ENCODE results near the gene STK32B. TPM values are rescaled to one million over a fixed set of nuclear protein-coding genes. Genes with fewer than 3 reads are reported as not detected.

The STK32B gene
- total and polyA plus RNA-seq, 2 donors (not counting 3 experiments of a cell fraction or from before 2014, with no cell fraction given): 5.6 to 7.8 TPM

DNA sequence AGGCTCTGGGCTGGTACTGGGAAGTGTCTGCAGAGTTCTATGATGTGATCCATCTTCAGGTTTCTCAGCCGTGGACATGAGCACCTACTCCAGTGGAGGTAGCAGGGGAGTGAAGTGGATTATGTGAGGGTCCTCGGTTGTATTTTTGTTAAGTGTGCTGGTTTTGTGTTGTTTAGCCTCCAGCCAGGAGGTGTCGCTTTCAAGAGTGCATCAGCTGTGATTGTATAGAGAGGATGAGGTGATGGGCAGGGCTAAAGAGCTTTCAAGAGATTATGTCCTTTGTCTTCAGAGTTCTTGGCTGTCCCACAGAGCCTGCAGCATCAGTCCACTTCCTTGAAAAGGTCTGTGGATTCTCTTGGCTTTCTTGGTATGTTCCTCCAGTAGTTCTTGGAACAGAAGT is 256.6 kb downstream of the STK32B start:
- DNase-seq (ENCODE audit: low read depth, low spot score): no peak
- H2AFZ ChIP-seq (ENCODE audit: low read depth, low read length): no peak overlapping the region
- dilution Hi-C loops (cut with MboI; ENCODE audit: extremely low pct_ligation_motif_present, low sequenced_read_pairs): no loop called here
- no peaks in the 10 kb centered on the region for H3K9me1 ChIP-seq (replicated peaks; ENCODE audit: control insufficient read depth, extremely low read depth, insufficient read depth, low read length)
- no peak overlapping the region for H3K9ac ChIP-seq (replicated peaks; ENCODE audit: extremely low read depth, insufficient read depth, low read length)
- H3K27me3 ChIP-seq (ENCODE audit: control insufficient read depth in 2 of 2, insufficient read depth in 2 of 2, low read length in 2 of 2): no peaks in the 10 kb centered on the region
- H4K20me1 ChIP-seq (replicated peaks; ENCODE audit: control insufficient read depth, extremely low read depth, insufficient read depth, low read length): no peaks in the 10 kb centered on the region
- H3K4me2 ChIP-seq (ENCODE audit: insufficient read depth, low read length): no peak overlapping the region
- H3K27ac ChIP-seq (ENCODE audit: insufficient read depth, low read depth, low read length): no peak overlapping the region
- peaks cover 5% of the 10 kb centered on the region for H3K9me3 ChIP-seq (replicated peaks; ENCODE audit: control insufficient read depth, insufficient read depth, low read length)
- H3K36me3 ChIP-seq (ENCODE audit: control insufficient read depth in 2 of 2, extremely low read depth in 1 of 2, insufficient read depth in 2 of 2, low read length in 2 of 2): no peaks in the 10 kb centered on the region
- no peaks in the 10 kb centered on the region for H3K4me1 ChIP-seq (ENCODE audit: control insufficient read depth, extremely low read depth, insufficient read depth, low read length)
- H3K4me3 ChIP-seq (replicated peaks in 1 of 3; ENCODE audit: insufficient read depth in 1 of 3, low read depth in 1 of 3, low read length in 3 of 3): no peak overlapping the region
- no TSS peak for BruUV-seq (replicated peaks)
- no peaks in the 10 kb centered on the region for H3K79me2 ChIP-seq (ENCODE audit: control insufficient read depth, insufficient read depth, low read length)
- FAIRE-seq: no peak
- intact Hi-C loops (cut with micrococcal nuclease): no loop called here
- CTCF ChIA-PET: no interaction called here
- TF ChIP-seq JUN (IDR thresholded peaks at IDR 0.05; ENCODE audit: borderline replicate concordance, insufficient read depth, insufficient read length, low read depth) (no peak), FOS (IDR thresholded peaks at IDR 0.05; ENCODE audit: borderline replicate concordance, insufficient read depth, low read length) (no peak)
- POLR2A ChIA-PET: no interaction called here

DNA sequence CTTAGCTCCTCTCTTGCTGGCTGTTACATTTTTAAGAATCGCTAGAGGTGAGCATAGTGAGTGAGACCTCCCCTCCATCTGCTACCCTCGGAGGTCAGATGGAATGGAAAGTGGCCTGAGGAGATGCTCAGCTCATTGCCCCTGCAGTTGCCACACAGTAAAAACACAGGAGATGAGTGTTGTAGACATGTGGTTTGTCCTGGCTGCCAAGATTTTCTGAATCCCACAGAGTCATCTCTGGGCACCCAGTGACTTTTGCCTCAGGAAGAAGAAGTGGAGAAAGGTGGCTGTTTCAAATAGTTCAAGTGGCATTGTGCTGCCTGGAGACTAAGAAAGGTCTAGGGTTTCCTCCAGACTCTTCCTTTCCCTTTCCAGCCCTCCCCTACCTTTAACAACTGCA is 271.0 kb downstream of the STK32B start:
- Histone ChIP-seq H3K4me2 (ENCODE audit: insufficient read depth, low read length) (no peak overlapping the region), H3K4me1 (ENCODE audit: control insufficient read depth, extremely low read depth, insufficient read depth, low read length) (no peaks in the 10 kb centered on the region), H4K20me1 (replicated peaks; ENCODE audit: control insufficient read depth, extremely low read depth, insufficient read depth, low read length) (no peaks in the 10 kb centered on the region), H3K27ac (ENCODE audit: insufficient read depth, low read depth, low read length) (no peak overlapping the region), H2AFZ (ENCODE audit: low read depth, low read length) (no peak overlapping the region), H3K9ac (replicated peaks; ENCODE audit: extremely low read depth, insufficient read depth, low read length) (no peak overlapping the region), H3K9me3 (replicated peaks; ENCODE audit: control insufficient read depth, insufficient read depth, low read length) (no peaks in the 10 kb centered on the region), H3K79me2 (ENCODE audit: control insufficient read depth, insufficient read depth, low read length) (no peaks in the 10 kb centered on the region), H3K27me3 (ENCODE audit: control insufficient read depth in 2 of 2, insufficient read depth in 2 of 2, low read length in 2 of 2) (no peaks in the 10 kb centered on the region), H3K36me3 (ENCODE audit: control insufficient read depth in 2 of 2, extremely low read depth in 1 of 2, insufficient read depth in 2 of 2, low read length in 2 of 2) (no peaks in the 10 kb centered on the region), H3K4me3 (replicated peaks in 1 of 3; ENCODE audit: insufficient read depth in 1 of 3, low read depth in 1 of 3, low read length in 3 of 3) (no peak overlapping the region), H3K9me1 (replicated peaks; ENCODE audit: control insufficient read depth, extremely low read depth, insufficient read depth, low read length) (no peaks in the 10 kb centered on the region)
- no TSS peak for BruUV-seq (replicated peaks)
- no peak for TF ChIP-seq FOS (IDR thresholded peaks at IDR 0.05; ENCODE audit: borderline replicate concordance, insufficient read depth, low read length)
- CTCF ChIA-PET: interaction anchor here (1.1 kb wide), 1 partner anchor 9 kb away, joined by 3 read pairs; no protein-coding TSS in a partner anchor
- no peak for FAIRE-seq
- dilution Hi-C loops (cut with MboI; ENCODE audit: extremely low pct_ligation_motif_present, low sequenced_read_pairs) (no loop called here), intact Hi-C loops (cut with micrococcal nuclease) (no loop called here)
- no peak for DNase-seq (ENCODE audit: low read depth, low spot score)
- POLR2A ChIA-PET: no interaction called here

Data from endothelial cell of umbilical vein (primary cell).